Osteocyte (in vitro differentiated cells): ENCODE results near the gene CTDNEP1. TPM values are rescaled to one million over a fixed set of nuclear protein-coding genes. Genes with fewer than 3 reads are reported as not detected.

Experiments used
- DNase-seq: peaks from one replicate; pipeline ENCODE4 v3.0.0; 2021; ENCODE audit warnings: mixed read lengths; ENCODE audit not compliant: unreplicated experiment; ENCODE audit errors: extremely low spot score
- H3K27ac Mint-ChIP-seq: one replicate; pipeline ENCODE4 v1.8.0; 2021; ENCODE audit warnings: mild to moderate bottlenecking, mixed read lengths; ENCODE audit not compliant: unreplicated experiment
- H3K27me3 Mint-ChIP-seq: one replicate; pipeline ENCODE4 v1.8.0; 2021; ENCODE audit warnings: mixed read lengths; ENCODE audit not compliant: unreplicated experiment
- H3K36me3 Mint-ChIP-seq: one replicate; pipeline ENCODE4 v1.8.0; 2021; ENCODE audit warnings: mixed read lengths; ENCODE audit not compliant: unreplicated experiment
- H3K4me1 Mint-ChIP-seq: one replicate; pipeline ENCODE4 v1.8.0; 2021; ENCODE audit warnings: mixed read lengths; ENCODE audit not compliant: unreplicated experiment
- H3K4me3 Mint-ChIP-seq: one replicate; pipeline ENCODE4 v1.8.0; 2021; ENCODE audit warnings: mild to moderate bottlenecking, moderate library complexity, mixed read lengths; ENCODE audit not compliant: unreplicated experiment
- H3K9me3 Mint-ChIP-seq: one replicate; pipeline ENCODE4 v1.8.0; 2021; ENCODE audit warnings: mixed read lengths; ENCODE audit not compliant: unreplicated experiment
- CTCF ChIP-seq: fragments of 200-600 bp; sonication (generic); IDR thresholded peaks from 2 replicates; pipeline ENCODE4 v1.5.0; 2021; ENCODE audit warnings: antibody characterized with exemption, mild to moderate bottlenecking, moderate library complexity
- total RNA-seq: library from RNA; stranded (reverse); gene quantifications from 2 replicates; pipeline ENCODE4 v1.2.1, GENCODE V29; 2021

The CTDNEP1 gene
- total RNA-seq, 1 donor from 2014 or later: 145 TPM

GRCh38 chr17:7214300-7215135 lies 37.0 kb downstream of the CTDNEP1 start:
- Mint-ChIP-seq H3K4me3 (peak overlapping the region; percentile 92), H3K4me1 (peaks cover 56% of the 10 kb centered on the region), H3K27me3 (no peaks in the 10 kb centered on the region), H3K36me3 (peaks cover 1% of the 10 kb centered on the region), H3K9me3 (no peaks in the 10 kb centered on the region), H3K27ac (peak overlapping the region; percentile 98)
- TF ChIP-seq CTCF: peak; percentile 64
- peak; percentile 99 for DNase-seq

- Mint-ChIP-seq H3K36me3 (peaks cover 1% of the 10 kb centered on the region), H3K27me3 (no peaks in the 10 kb centered on the region), H3K4me1 (peaks cover 52% of the 10 kb centered on the region), H3K9me3 (no peaks in the 10 kb centered on the region), H3K27ac (peak overlapping the region; percentile 98), H3K4me3 (peak overlapping the region; percentile 92)
- TF ChIP-seq CTCF: peak; percentile 60
- no peak for DNase-seq
These were observed 37.6 kb downstream of the CTDNEP1 start for GRCh38 chr17:7213895-7214299.

DNA sequence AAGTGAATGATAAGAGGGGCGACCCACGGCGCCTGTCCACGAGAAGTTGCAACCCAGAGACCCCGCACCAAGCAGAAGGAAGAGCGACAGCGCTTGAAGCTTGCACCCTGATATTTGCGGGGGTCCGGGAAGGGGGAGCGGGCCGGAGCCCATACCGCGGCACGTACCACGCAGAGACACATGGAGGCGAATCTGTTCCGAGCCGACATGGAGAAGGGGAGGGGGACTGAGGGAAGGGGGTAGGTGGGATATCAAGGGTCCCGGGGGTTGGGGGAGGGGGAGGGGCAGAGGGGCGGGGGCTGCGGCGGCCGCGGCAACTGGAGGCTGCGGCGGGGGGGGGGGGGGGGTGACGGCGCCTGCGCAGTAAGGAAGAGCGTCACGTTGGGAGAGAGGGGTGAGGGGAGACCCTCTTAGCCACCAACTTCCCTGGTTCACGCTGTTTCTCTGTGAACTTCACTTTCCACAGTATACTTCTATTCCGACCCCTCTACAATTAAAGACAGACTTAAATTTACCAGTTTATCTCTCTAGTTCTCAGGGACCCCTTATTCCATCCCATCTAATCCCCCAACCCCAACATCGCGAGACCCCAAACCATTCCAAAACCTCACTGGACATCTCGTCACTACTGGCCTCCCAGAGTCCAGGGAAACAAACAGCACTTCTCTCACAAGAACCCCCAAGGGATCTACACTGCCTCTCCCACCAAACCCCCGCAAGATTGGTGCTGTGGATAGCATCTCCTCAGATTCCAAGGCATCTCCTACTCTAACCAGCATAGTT lies 39.9 kb downstream of the CTDNEP1 start:
- no peak for TF ChIP-seq CTCF
- Mint-ChIP-seq H3K4me3 (no peak overlapping the region), H3K27me3 (no peaks in the 10 kb centered on the region), H3K9me3 (no peaks in the 10 kb centered on the region), H3K4me1 (peaks cover 38% of the 10 kb centered on the region), H3K36me3 (peaks cover 1% of the 10 kb centered on the region), H3K27ac (no peak overlapping the region)
- no peak for DNase-seq

DNA sequence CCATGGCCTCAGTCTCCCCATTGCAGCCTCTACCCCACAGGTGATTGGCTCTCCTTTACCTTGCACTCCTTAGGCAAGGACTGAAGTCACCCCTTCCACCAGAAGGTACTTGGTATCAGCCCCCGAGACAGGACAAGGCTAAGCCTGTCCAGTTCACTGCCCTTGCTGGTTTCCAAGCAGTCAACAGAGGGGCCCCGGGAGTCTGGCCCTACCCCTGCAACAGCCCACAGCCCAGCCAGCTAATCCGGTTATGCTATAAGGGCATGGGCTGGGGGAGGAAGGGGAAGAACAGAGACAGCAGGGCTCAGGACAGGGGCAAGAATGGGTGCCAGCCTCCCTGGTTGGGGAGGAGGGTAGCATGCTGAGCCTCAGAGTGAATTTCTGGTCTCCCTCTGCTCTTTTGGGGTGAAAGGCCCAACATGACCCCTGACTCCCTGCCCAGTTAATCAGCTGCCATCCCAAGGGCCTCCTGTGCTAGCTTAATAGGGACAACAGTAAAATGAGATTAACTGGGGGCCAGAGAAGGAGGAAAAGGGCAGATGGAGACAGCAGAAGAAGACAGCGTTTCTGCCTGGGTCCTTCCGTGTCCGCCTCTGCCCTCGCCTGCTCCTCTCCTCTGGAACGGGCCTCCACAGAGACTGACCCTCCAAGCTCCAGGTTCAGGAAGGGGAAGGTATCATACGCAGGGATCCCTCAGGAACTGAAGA lies 42.6 kb downstream of the CTDNEP1 start:
- Mint-ChIP-seq H3K27ac (no peak overlapping the region), H3K4me1 (peaks cover 28% of the 10 kb centered on the region), H3K27me3 (no peaks in the 10 kb centered on the region), H3K4me3 (no peak overlapping the region), H3K36me3 (peaks cover 1% of the 10 kb centered on the region), H3K9me3 (no peaks in the 10 kb centered on the region)
- no peak for TF ChIP-seq CTCF
- DNase-seq: no peak
